ENCODE data around the gene TAS1R2.
"Not testable (repeated sequence)": the region's sequence is repeated elsewhere in the genome, so short reads cannot be mapped to it uniquely, and the experiment has no call there.

Gene TAS1R2

GRCh38 chr1:18868354-18868753 lies 8.9 kb upstream of the TAS1R2 start:
- DNase-seq = no peak

- DNase-seq = no peak
Observed at GRCh38 chr1:18866846-18867245, 7.4 kb upstream of the TAS1R2 start.

GRCh38 chr1:18866314-18866713 lies 6.9 kb upstream of the TAS1R2 start:
- DNase-seq = no peak

- no peak for DNase-seq
Observed at GRCh38 chr1:18865176-18865575, 5.7 kb upstream of the TAS1R2 start.

GRCh38 chr1:18861590-18861989 lies 2.1 kb upstream of the TAS1R2 start:
- DNase-seq = no peak

- DNase-seq = no peak
Observed at GRCh38 chr1:18861082-18861481, 1.6 kb upstream of the TAS1R2 start.

GRCh38 chr1:18858070-18858688 lies 1.3 kb downstream of the TAS1R2 start:
- DNase-seq = no peak

GRCh38 chr1:18856435-18856834 lies 3.0 kb downstream of the TAS1R2 start:
- no peak for DNase-seq

- no peak for DNase-seq
Observed at GRCh38 chr1:18855573-18855972, 3.9 kb downstream of the TAS1R2 start.

GRCh38 chr1:18854331-18855025 lies 5.0 kb downstream of the TAS1R2 start:
- no peak for DNase-seq

- no peak for DNase-seq
Observed at GRCh38 chr1:18852501-18852900, 7.0 kb downstream of the TAS1R2 start.

- DNase-seq = peak; percentile 6
Observed at GRCh38 chr1:18849261-18849711, 10.2 kb downstream of the TAS1R2 start.

GRCh38 chr1:18847723-18848122 lies 11.7 kb downstream of the TAS1R2 start:
- not testable (repeated sequence) for DNase-seq

- no peak for DNase-seq
Observed at GRCh38 chr1:18840145-18840544, 19.3 kb downstream of the TAS1R2 start.

- DNase-seq = no peak
Observed at GRCh38 chr1:18836654-18837053, 22.8 kb downstream of the TAS1R2 start.

- DNase-seq = not testable (repeated sequence)
Observed at GRCh38 chr1:18832319-18832718, 27.1 kb downstream of the TAS1R2 start.

- DNase-seq = no peak
Observed at GRCh38 chr1:18831656-18832055, 27.8 kb downstream of the TAS1R2 start.

GRCh38 chr1:18830596-18830995 lies 28.9 kb downstream of the TAS1R2 start:
- DNase-seq = peak; percentile 67

GRCh38 chr1:18829671-18830070 lies 29.8 kb downstream of the TAS1R2 start:
- no peak for DNase-seq

GRCh38 chr1:18828224-18828623 lies 31.2 kb downstream of the TAS1R2 start:
- DNase-seq = no peak

GRCh38 chr1:18823438-18823837 lies 36.0 kb downstream of the TAS1R2 start:
- DNase-seq = no peak

- peak; percentile 94 for DNase-seq
Observed at GRCh38 chr1:18820791-18821641, 38.4 kb downstream of the TAS1R2 start.

- no peak for DNase-seq
Observed at GRCh38 chr1:18819986-18820790, 39.3 kb downstream of the TAS1R2 start.
